Testis (tissue), 3 donors: ENCODE results near the gene UTF1. TPM values are rescaled to one million over a fixed set of nuclear protein-coding genes. Genes with fewer than 3 reads are reported as not detected.

ENCODE experiments used
- DNase-seq: peaks from one replicate; pipeline ENCODE4 v3.0.0-alpha.2; 2019
- H3K27ac ChIP-seq, 2 donors: fragments of 200-600 bp; sonication (generic); one replicate each; pipeline ENCODE4 v1.5.1; 2019
- H3K27me3 ChIP-seq: fragments of 200-600 bp; sonication (generic); one replicate; pipeline ENCODE4 v1.5.1; 2019
- H3K36me3 ChIP-seq: fragments of 200-600 bp; sonication (generic); one replicate; pipeline ENCODE4 v1.5.1; 2017; ENCODE audit warnings: low read depth; ENCODE audit errors: missing control alignments
- H3K4me1 ChIP-seq: fragments of 200-600 bp; sonication (generic); one replicate; pipeline ENCODE4 v1.5.1; 2019
- H3K4me3 ChIP-seq, 2 donors: fragments of 200-600 bp; sonication (generic); one replicate each; pipeline ENCODE4 v1.5.1; 2017 to 2019
- H3K9me3 ChIP-seq: fragments of 200-600 bp; sonication (generic); one replicate; pipeline ENCODE4 v1.5.1; 2017
- POLR2A ChIP-seq: fragments of 450-650 bp; IDR thresholded peaks from one replicate; pipeline ENCODE4 v1.6.1; 2017; ENCODE audit warnings: antibody characterized with exemption, mild to moderate bottlenecking, moderate library complexity
- WGBS, 2 donors: methylation state at CpG; one replicate each; pipeline ENCODE4 v1.1.5; 2018; 5-methylcytosine and 5-hydroxymethylcytosine counted together
- intact Hi-C: fragments of 100-400 bp; cut with DNase I; formaldehyde crosslinking; loops from one replicate; pipeline ENCODE4 v1.15.1; 2023; ENCODE audit warnings: low total_unique reads
- polyA plus RNA-seq: library from polyadenylated mRNA; stranded (reverse); fragments of 350-450 nt; fragmentation: Illumina TruSeq; extraction: RNeasy Lipid Tissue Mini Kit (QIAGEN cat#74804); gene quantifications from one replicate; pipeline ENCODE4 v1.2.3, GENCODE V29; 2014; ENCODE audit warnings: low read depth, low replicate concordance; ENCODE audit not compliant: insufficient read depth
- total RNA-seq, 2 donors: library from RNA; depleted of rRNA; stranded (reverse); fragments of >200 nt; gene quantifications; one replicate each; pipeline ENCODE4 v1.2.3, GENCODE V29; 2016
- TF ChIP-seq, protein P1 (sequence below), 3 experiments: fragments of 450-650 bp in 2 of 3; fragments of 200-600 bp in 1 of 3; sonication (generic) in 1 of 3; IDR thresholded peaks; one replicate each; pipeline ENCODE4 v1.5.1; 2016 to 2019; ENCODE audit warnings: antibody characterized with exemption in 3 of 3, mild to moderate bottlenecking in 2 of 3, moderate library complexity in 1 of 3

Gene UTF1
- total and polyA plus RNA-seq, 3 donors from 2014 or later = 5.3 to 18.6 (median 17.2) TPM

DNA sequence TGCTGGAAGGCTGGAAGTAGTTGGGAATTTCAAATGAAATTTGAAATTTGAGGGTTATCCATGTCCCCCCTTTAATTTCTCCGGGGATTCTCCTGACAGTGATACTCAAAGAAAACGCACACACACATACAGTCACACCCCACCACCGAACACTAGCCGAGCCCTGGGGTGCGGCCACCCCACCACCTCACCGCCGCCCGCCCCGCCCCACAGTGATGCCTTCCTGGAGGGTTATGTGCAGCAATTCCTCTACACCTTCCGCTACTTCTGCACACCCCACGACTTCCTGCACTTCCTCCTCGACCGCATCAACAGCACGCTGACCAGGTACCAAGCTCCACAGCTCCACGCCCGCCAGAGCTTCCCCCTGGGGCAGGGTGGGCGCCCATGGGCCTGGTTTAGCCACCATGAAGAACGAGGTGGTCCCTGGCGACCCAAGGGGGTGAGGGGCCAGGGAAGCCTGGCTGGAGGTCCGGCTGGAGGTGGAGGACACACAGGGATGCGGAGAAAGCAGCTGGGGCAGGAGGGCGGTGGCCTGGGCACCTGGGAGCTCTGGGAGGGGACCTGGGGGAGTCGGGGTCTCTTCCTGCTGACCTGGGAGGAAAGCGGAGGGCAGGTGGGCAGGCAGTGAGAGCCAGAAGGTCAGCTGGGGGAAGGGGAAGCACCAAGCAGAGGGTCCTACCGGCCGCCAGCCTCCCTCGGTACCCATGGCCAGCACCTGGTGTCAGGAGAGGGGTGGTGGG is 19.4 kb upstream of the UTF1 start:
- H3K9me3 ChIP-seq = no peaks in the 10 kb centered on the region
- no peaks in the 10 kb centered on the region for H3K27me3 ChIP-seq
- TF ChIP-seq, protein P1, sequence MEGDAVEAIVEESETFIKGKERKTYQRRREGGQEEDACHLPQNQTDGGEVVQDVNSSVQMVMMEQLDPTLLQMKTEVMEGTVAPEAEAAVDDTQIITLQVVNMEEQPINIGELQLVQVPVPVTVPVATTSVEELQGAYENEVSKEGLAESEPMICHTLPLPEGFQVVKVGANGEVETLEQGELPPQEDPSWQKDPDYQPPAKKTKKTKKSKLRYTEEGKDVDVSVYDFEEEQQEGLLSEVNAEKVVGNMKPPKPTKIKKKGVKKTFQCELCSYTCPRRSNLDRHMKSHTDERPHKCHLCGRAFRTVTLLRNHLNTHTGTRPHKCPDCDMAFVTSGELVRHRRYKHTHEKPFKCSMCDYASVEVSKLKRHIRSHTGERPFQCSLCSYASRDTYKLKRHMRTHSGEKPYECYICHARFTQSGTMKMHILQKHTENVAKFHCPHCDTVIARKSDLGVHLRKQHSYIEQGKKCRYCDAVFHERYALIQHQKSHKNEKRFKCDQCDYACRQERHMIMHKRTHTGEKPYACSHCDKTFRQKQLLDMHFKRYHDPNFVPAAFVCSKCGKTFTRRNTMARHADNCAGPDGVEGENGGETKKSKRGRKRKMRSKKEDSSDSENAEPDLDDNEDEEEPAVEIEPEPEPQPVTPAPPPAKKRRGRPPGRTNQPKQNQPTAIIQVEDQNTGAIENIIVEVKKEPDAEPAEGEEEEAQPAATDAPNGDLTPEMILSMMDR (IDR thresholded peaks at IDR 0.05) = no peak
- TF ChIP-seq POLR2A = no peak
- intact Hi-C loops = no loop called here
- H3K4me3 ChIP-seq = no peak overlapping the region
- no peak overlapping the region for H3K27ac ChIP-seq
- DNase-seq = no peak
- H3K4me1 ChIP-seq = no peaks in the 10 kb centered on the region
- H3K36me3 ChIP-seq = no peaks in the 10 kb centered on the region
- WGBS, 2 donors = 89% methylated on average over 24 to 27 of the region's 27 CpGs

DNA sequence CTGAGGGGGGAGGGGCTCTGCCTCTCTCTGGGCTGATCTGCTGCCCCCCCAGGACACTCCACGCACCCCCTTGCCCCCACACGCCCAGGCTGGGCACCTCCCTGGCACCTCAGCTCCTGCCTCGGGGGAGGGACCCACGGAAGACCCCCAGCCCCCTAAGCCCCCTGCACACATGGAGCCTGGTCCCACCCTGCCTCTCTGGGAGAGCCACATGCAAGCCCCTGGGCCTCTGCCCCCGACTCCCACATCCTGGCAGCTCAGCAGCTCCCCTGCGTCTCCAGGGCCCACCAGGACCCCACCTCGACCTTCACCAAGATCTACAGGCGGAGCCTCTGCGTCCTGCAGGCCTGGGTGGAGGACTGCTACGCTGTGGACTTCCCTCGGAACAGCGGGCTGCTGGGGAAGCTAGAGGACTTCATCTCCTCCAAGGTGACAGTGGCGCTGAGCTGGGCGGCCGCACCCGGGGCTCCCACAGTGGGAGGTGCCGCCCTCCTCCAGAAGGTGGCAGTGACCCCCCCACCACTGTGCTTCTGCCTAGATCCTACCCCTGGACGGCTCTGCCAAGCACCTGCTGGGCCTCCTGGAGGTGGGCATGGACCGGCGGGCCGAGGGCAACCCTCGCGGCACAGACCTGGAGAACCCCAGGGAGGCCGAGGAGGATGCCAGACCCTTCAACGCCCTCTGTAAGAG is 18.7 kb upstream of the UTF1 start:
- TF ChIP-seq, protein P1 (IDR thresholded peaks at IDR 0.05) = no peak
- TF ChIP-seq POLR2A = no peak
- 84% methylated on average over 25 of the region's 25 CpGs; no CpG with 5 or more reads in 1 of the 2 donors for WGBS, 2 donors
- no peak for DNase-seq
- intact Hi-C loops = no loop called here
- Histone ChIP-seq H3K4me3 (no peak overlapping the region), H3K36me3 (no peaks in the 10 kb centered on the region), H3K9me3 (no peaks in the 10 kb centered on the region), H3K27ac (no peak overlapping the region), H3K27me3 (no peaks in the 10 kb centered on the region), H3K4me1 (no peaks in the 10 kb centered on the region)

DNA sequence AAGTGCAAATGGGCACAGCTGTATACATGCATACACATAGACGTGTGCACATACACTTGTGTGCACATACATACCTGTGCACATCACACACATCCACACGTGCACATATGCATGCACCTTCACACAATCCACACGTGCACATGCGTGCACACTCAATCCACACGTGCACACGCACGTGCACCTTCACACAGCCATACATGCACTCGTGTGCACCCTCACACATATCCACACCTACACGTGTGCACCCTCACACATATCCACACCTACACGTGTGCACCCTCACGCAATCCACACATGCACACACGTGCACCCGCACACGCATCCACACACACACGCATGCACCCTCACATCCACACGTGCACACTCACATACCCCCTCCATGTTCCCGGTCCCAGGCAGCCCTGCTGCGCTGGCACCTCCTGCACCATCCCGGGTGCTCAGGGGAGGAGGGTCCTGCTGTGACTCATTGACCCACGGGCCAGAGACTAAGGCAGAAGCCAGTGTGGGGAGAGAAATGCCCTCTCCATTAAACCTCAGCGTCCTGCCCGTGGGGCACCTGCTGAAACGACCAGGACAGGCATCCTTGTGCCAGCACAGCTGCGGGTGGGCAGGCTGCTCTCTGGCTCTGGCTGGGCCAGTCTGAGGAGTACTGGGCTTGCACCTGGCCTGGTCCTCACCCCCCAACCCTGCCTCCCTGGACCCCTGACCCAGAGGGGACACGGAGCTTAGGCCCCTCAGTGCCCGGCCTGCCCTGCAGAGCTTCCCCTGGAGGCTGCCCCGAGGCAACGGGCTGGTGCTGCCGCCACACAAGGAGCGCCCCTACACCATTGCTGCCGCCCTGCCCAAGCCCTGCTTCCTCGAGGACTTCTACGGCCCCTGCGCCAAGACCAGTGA is 17.8 kb upstream of the UTF1 start:
- intact Hi-C loops = no loop called here
- WGBS, 2 donors = 86 to 90% methylated on average over 22 to 34 of the region's 34 CpGs
- H3K9me3 ChIP-seq = no peaks in the 10 kb centered on the region
- no peak overlapping the region for H3K27ac ChIP-seq
- H3K4me1 ChIP-seq = no peaks in the 10 kb centered on the region
- TF ChIP-seq, protein P1 (IDR thresholded peaks at IDR 0.05) = no peak
- no peak for TF ChIP-seq POLR2A
- H3K27me3 ChIP-seq = no peaks in the 10 kb centered on the region
- H3K36me3 ChIP-seq = no peaks in the 10 kb centered on the region
- no peak overlapping the region for H3K4me3 ChIP-seq
- no peak for DNase-seq

DNA sequence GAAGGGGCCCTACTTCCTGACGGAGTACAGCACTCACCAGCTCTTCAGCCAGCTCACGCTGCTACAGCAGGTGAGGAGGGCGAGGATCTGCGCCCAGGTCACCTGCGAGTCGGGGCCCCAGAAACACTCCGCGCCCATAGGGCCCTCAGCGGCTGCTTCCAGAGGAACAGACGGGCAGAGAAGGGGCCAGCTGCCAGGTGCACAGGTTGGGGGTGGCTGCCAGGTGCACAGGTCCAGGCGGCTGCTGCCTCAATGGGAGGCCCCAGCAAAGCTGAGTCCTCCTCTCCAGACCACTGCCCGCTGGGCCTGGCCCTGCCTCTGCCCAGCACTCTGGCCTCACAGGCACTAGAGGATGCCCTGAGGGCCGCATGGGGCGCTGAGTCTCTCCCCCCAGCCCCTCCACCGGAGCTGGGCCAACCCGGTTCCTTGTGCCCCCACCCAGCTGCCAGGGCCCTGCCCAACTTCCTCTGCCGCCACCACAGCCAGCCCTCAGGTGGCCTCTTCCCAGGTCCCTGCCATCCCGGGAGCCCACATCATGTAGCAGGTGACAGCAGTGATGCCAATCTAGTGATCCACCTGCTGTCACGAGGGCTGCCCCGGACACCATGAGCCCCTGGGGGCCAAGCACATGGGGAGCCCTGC is 17.0 kb upstream of the UTF1 start:
- intact Hi-C loops = no loop called here
- Histone ChIP-seq H3K4me3 (no peak overlapping the region), H3K9me3 (no peaks in the 10 kb centered on the region), H3K36me3 (no peaks in the 10 kb centered on the region), H3K27me3 (no peaks in the 10 kb centered on the region), H3K4me1 (no peaks in the 10 kb centered on the region), H3K27ac (no peak overlapping the region)
- no peak for TF ChIP-seq POLR2A
- TF ChIP-seq, protein P1 (IDR thresholded peaks at IDR 0.05) = no peak
- 92% methylated on average over 17 of the region's 20 CpGs; no CpG with 5 or more reads in 1 of the 2 donors for WGBS, 2 donors
- DNase-seq = no peak
